Effector memory CD4-positive, alpha-beta T cell (primary cell): ENCODE measurements around the gene CCT3.

Source experiments
- DNase-seq, 3 donors: peaks; one replicate each; pipeline ENCODE4 v3.0.0-alpha.2; 2020
- H3K27ac ChIP-seq: 2 replicates; pipeline ENCODE4 v1.7.0; 2013; ENCODE audit warnings: mild to moderate bottlenecking, low read length, moderate library complexity; ENCODE audit not compliant: insufficient read depth, poor library complexity, severe bottlenecking
- H3K27me3 ChIP-seq: replicated peaks from 2 replicates; pipeline ENCODE4 v1.7.0; 2013; ENCODE audit warnings: mild to moderate bottlenecking, low read length; ENCODE audit not compliant: insufficient read depth, control insufficient read depth, poor library complexity, severe bottlenecking
- H3K36me3 ChIP-seq: 2 replicates; pipeline ENCODE4 v1.7.0; 2013; ENCODE audit warnings: mild to moderate bottlenecking, low read length, moderate library complexity; ENCODE audit not compliant: control insufficient read depth, insufficient read depth
- H3K4me1 ChIP-seq: 2 replicates; pipeline ENCODE4 v1.7.0; 2013; ENCODE audit warnings: low read length, mild to moderate bottlenecking; ENCODE audit not compliant: control insufficient read depth, insufficient read depth, poor library complexity, severe bottlenecking
- H3K4me3 ChIP-seq: 2 replicates; pipeline ENCODE4 v1.7.0; 2013; ENCODE audit warnings: low read length, low read depth, mild to moderate bottlenecking; ENCODE audit not compliant: insufficient read depth, poor library complexity, severe bottlenecking
- H3K9me3 ChIP-seq: 2 replicates; pipeline ENCODE4 v1.7.0; 2013; ENCODE audit warnings: mild to moderate bottlenecking, low read length, moderate library complexity; ENCODE audit not compliant: control insufficient read depth

Gene CCT3

DNA sequence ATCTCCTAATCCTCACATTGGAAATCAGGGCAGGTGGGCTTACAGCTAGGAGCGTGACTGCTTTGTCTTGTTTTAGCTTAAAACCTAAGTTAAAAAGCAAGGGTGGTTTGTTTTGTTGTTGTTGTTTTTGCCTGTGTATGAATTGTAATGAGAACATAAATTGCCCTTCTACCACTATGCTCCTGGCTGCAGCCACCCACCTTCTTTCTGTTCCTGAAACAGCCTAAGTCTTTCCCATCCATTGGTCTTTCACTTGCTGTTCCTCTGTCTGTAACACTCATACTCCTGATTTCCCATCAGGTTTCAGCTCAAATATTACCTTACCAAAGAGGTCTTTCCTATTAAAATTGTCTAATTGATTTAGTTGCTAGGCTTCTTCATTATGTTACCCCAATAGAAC lies 54.6 kb downstream of the CCT3 start:
- Histone ChIP-seq H3K9me3 (no peaks in the 10 kb centered on the region), H3K27ac (peak overlapping the region; percentile 81), H3K27me3 (no peaks in the 10 kb centered on the region), H3K36me3 (peaks cover 9% of the 10 kb centered on the region), H3K4me1 (peaks cover 18% of the 10 kb centered on the region), H3K4me3 (peak overlapping the region; percentile 88)
- no peak for DNase-seq

DNA sequence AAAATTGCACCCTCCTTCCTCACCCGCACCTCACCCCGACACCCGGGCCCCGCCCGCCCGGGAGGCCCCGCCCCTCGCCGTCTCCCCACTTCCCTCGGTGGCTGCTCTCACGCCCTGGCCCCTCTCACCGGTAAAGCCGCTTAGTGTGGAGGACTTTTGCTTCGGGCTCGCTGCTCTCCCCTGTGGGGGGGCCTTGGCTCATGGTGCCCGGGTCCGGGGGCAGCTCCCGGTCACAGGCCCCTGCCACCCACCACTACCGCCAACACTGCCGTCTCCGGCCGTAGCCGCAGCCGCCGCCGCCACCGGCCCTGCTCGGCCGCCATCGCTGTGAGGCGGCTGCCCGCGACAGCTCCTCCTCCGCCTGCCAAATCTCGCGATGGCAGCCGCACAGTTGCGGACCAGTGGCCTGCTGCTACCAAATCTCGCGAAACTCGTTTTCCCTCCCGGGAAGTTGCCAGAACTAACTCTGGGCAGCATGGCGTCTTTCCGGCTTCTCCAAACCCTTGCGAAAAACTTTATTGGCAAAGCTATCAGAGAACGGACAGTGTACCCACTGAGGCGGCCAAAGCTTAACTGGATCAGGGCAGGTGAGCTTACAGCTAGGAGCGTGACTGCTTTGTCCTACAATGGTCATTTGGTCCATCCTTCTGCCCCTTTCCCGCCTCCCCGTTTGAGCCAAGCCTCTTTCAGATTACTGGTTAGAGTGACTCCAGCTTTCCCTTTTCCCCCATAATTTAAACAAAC lies 55.4 kb downstream of the CCT3 start, which contains the start of gene SMG5:
SMG5 (minus strand) TSS at position 347 of the 744 bp plus-strand sequence; CDS start at position 202, 145 bp downstream.
- H3K27me3 ChIP-seq: no peaks in the 10 kb centered on the region
- H3K4me3 ChIP-seq: peak within 1 kb of the TSS; percentile 88
- peaks cover 18% of the 10 kb centered on the region for H3K4me1 ChIP-seq
- H3K27ac ChIP-seq: peak within 1 kb of the TSS; percentile 81
- peaks cover 17% of the 10 kb centered on the region for H3K36me3 ChIP-seq
- DNase-seq: peak; percentile 90 to 94 (median 93)
- H3K9me3 ChIP-seq: no peaks in the 10 kb centered on the region

DNA sequence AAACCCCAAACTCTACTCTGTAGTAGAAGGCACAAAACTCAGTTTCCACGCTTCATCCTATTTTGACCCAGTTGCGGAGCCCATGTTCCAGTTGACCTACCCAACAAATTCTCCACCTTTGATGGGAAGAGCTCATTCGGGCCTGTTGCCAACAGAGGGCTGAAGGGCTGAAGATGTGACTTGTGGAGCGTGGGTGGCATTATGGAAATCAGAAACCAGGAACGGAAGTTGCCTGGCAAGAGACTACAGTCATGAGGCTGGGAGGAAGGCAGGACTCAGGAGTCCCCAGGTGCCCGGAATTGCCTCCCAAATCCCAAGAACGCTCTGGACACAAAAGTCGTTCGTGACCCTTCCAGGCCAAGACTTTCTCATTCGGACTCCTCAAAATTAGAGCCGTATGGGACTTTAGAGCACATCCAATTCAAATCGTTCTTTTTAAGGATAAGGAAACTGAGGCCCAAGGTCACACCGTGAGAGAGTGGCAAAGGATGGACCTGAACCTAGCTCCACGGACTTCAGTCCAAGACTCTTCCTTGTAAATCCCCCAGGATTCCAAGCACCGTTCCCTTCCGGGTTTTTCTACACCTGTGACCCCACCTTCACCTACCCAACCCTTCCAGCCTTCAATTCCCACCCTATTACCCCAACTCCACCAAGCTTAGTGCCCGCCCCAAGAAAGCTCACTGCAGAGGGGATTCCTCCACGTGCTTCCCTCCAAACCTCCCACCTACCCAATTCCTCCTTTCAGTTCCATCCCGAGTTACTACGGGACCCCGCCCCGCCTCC lies 56.2 kb downstream of the CCT3 start:
- Histone ChIP-seq H3K4me1 (peaks cover 18% of the 10 kb centered on the region), H3K27me3 (no peaks in the 10 kb centered on the region), H3K9me3 (no peaks in the 10 kb centered on the region), H3K27ac (peak overlapping the region; percentile 81), H3K4me3 (peak overlapping the region; percentile 88), H3K36me3 (peaks cover 23% of the 10 kb centered on the region)
- DNase-seq: no peak

DNA sequence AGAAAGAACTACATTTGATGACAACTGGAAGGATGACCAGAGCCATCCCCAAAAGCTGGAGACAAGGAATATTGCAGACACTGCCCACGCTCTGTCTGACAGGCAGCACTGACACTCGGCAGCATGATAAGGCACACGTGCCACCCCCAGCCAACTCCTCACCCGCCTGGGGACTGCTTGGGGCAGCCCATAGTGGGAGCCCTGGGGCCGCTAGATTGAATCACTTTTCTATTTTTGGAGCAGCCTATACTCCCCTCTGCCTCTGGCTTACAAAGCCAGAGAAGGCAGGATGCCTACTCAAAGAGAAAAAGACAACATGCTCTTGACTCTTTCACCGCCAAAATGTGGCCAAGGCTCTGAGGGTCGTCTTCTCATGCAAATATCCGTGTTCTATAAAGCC lies 56.8 kb downstream of the CCT3 start:
- peak overlapping the region; percentile 88 for H3K4me3 ChIP-seq
- peaks cover 18% of the 10 kb centered on the region for H3K4me1 ChIP-seq
- H3K27ac ChIP-seq: peak overlapping the region; percentile 81
- no peaks in the 10 kb centered on the region for H3K27me3 ChIP-seq
- H3K9me3 ChIP-seq: no peaks in the 10 kb centered on the region
- DNase-seq: no peak
- peaks cover 29% of the 10 kb centered on the region for H3K36me3 ChIP-seq

DNA sequence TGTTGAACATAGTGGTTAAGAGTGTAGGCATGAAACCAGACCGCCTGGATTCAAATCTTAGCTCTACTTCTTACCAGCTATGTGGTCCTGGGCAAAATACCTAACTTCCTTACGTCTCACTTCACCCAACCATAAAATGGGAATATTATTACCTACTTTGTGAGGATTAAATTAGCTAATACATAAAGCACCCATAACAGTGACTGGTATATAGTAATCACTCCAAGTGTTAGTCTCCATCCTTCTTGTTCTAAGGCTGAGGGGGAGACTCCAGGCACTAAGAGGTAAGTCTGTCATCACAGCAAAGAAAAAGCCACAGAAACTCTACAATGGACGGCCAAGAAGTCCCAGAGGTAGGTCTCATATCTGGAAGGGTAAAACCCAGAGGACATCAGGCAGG lies 58.3 kb downstream of the CCT3 start:
- Histone ChIP-seq H3K4me1 (peaks cover 18% of the 10 kb centered on the region), H3K27me3 (no peaks in the 10 kb centered on the region), H3K4me3 (no peak overlapping the region), H3K27ac (no peak overlapping the region), H3K36me3 (peaks cover 34% of the 10 kb centered on the region), H3K9me3 (no peaks in the 10 kb centered on the region)
- no peak for DNase-seq

GRCh38 chr1:156276966-156277381 lies 61.1 kb downstream of the CCT3 start:
- peaks cover 11% of the 10 kb centered on the region for H3K4me1 ChIP-seq
- H3K27me3 ChIP-seq: no peaks in the 10 kb centered on the region
- H3K36me3 ChIP-seq: peaks cover 63% of the 10 kb centered on the region
- no peak overlapping the region for H3K27ac ChIP-seq
- DNase-seq: no peak
- no peak overlapping the region for H3K4me3 ChIP-seq
- no peaks in the 10 kb centered on the region for H3K9me3 ChIP-seq

- no peak overlapping the region for H3K27ac ChIP-seq
- peaks cover 63% of the 10 kb centered on the region for H3K36me3 ChIP-seq
- no peak for DNase-seq
- H3K4me3 ChIP-seq: no peak overlapping the region
- H3K4me1 ChIP-seq: peaks cover 7% of the 10 kb centered on the region
- H3K27me3 ChIP-seq: no peaks in the 10 kb centered on the region
- no peaks in the 10 kb centered on the region for H3K9me3 ChIP-seq
Observed at GRCh38 chr1:156276532-156276931, 61.6 kb downstream of the CCT3 start.

GRCh38 chr1:156270314-156270713 lies 67.8 kb downstream of the CCT3 start:
- Histone ChIP-seq H3K27me3 (no peaks in the 10 kb centered on the region), H3K9me3 (no peaks in the 10 kb centered on the region), H3K27ac (no peak overlapping the region), H3K4me1 (no peaks in the 10 kb centered on the region), H3K36me3 (peaks cover 83% of the 10 kb centered on the region), H3K4me3 (no peak overlapping the region)
- DNase-seq: no peak

- H3K36me3 ChIP-seq: peaks cover 76% of the 10 kb centered on the region
- no peaks in the 10 kb centered on the region for H3K4me1 ChIP-seq
- H3K9me3 ChIP-seq: no peaks in the 10 kb centered on the region
- no peak overlapping the region for H3K4me3 ChIP-seq
- H3K27me3 ChIP-seq: no peaks in the 10 kb centered on the region
- DNase-seq: no peak
- H3K27ac ChIP-seq: no peak overlapping the region
Observed at GRCh38 chr1:156268336-156268735, 69.8 kb downstream of the CCT3 start.

GRCh38 chr1:156266051-156266450 lies 72.0 kb downstream of the CCT3 start:
- H3K4me3 ChIP-seq: no peak overlapping the region
- no peak for DNase-seq
- H3K4me1 ChIP-seq: no peaks in the 10 kb centered on the region
- H3K9me3 ChIP-seq: no peaks in the 10 kb centered on the region
- H3K36me3 ChIP-seq: peaks cover 73% of the 10 kb centered on the region
- no peaks in the 10 kb centered on the region for H3K27me3 ChIP-seq
- no peak overlapping the region for H3K27ac ChIP-seq
